DND-41 (cell line): ENCODE measurements around the gene PODXL.

ENCODE experiments used
- CTCF ChIP-seq: IDR thresholded peaks from 2 replicates; pipeline ENCODE4 v1.5.1; 2012; ENCODE audit warnings: borderline replicate concordance, low read length, moderate library complexity, mild to moderate bottlenecking; ENCODE audit not compliant: poor library complexity, severe bottlenecking; ENCODE audit errors: extremely low read depth
- EZH2 ChIP-seq: IDR thresholded peaks from 3 replicates; pipeline ENCODE4 v1.6.1; 2012; ENCODE audit warnings: borderline replicate concordance, low read depth, mild to moderate bottlenecking, moderate library complexity, low read length, inconsistent platforms; ENCODE audit not compliant: severe bottlenecking

DNA sequence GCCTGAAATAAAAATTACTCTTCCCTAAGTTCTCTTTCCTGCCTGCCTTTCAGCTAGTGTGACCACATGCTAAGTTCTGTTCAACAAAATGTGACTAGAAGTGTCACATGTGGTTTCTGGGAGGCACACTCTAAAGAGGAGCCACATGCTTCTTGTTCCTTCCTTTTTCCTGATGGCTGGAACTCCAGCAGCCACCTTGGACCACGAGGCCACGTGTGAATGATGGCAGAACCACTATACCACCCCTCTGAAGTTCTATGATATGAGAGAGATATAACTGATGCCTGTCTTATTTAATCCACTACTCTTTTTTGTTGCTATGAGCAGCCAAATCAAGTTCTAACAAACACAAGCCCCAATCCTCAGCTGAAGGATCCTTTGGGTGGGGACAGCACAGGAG, 8.1 kb downstream of the PODXL start:
- no peak for TF ChIP-seq CTCF
- no peak for TF ChIP-seq EZH2
